GM23248 (cell line): Measurements from ENCODE around the gene GALNT10.
"Not testable (repeated sequence)": the region's sequence is repeated elsewhere in the genome, so short reads cannot be mapped to it uniquely, and the experiment has no call there.

Source experiments
- EZH2 ChIP-seq: fragments of 200-600 bp; sonication (generic); IDR thresholded peaks from 2 replicates; pipeline ENCODE4 v1.6.1; 2018; ENCODE audit warnings: antibody characterized with exemption, mild to moderate bottlenecking; ENCODE audit not compliant: insufficient read depth, poor library complexity, severe bottlenecking
- EZH2phosphoT487 ChIP-seq: fragments of 200-600 bp; sonication (generic); IDR thresholded peaks from 2 replicates; pipeline ENCODE4 v1.6.1; 2018; ENCODE audit warnings: antibody characterized with exemption, moderate library complexity, mild to moderate bottlenecking, low read depth; ENCODE audit not compliant: insufficient read depth

DNA sequence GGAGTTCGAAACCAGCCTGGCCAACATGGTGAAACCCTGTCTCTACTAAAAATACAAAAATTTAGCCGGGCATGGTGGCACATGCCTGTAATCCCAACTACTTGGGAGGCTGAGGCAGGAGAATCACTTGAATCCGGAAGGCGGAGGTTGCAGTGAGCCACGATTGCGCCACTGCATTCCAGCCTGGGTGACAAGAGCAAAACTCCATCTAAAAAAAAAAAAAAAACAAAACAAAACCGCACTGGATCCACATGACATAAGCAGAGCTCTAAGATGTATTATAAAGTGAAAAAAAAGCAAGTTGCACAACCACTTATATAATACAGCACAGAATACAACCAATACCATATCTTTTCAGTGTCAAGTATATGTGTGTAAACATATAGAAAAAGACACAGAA, 169.7 kb downstream of the GALNT10 start:
- TF ChIP-seq EZH2, EZH2phosphoT487: not testable (repeated sequence)
